Natural killer cell (primary cell): Measurements from ENCODE around the gene CST5. TPM values are rescaled to one million over a fixed set of nuclear protein-coding genes. Genes with fewer than 3 reads are reported as not detected.

Experiments
- ATAC-seq, 3 donors: fragments of 150-1000 bp in 2 of 3; fragments of 200-7000 bp in 1 of 3; cut with Tn5 transposase; 1 replicate in 1 of 3; 2 replicates in 2 of 3; pipeline ENCODE4 v1.10.0; 2021; ENCODE audit warnings: mild to moderate bottlenecking in 2 of 3, moderate library complexity in 2 of 3
- DNase-seq, 2 donors: peaks; one replicate each; pipeline versions ENCODE4 v3.0.0 to v3.0.0-alpha.2; 2013 to 2021; ENCODE audit warnings: mixed read lengths in 1 of 2
- H3K27ac ChIP-seq: one replicate; pipeline ENCODE4 v1.5.1; 2013; ENCODE audit warnings: mild to moderate bottlenecking, low read length
- H3K27me3 ChIP-seq: one replicate; pipeline ENCODE4 v1.6.1; 2013; ENCODE audit warnings: low read length; ENCODE audit not compliant: control insufficient read depth, insufficient read depth
- H3K36me3 ChIP-seq: one replicate; pipeline ENCODE4 v1.6.1; 2013; ENCODE audit warnings: low read length; ENCODE audit not compliant: control insufficient read depth, insufficient read depth
- H3K4me1 ChIP-seq: one replicate; pipeline ENCODE4 v1.6.1; 2013; ENCODE audit warnings: low read length; ENCODE audit not compliant: control insufficient read depth, insufficient read depth
- H3K4me3 ChIP-seq: one replicate; pipeline ENCODE4 v1.5.1; 2013; ENCODE audit warnings: low read length
- H3K9me3 ChIP-seq: one replicate; pipeline ENCODE4 v1.6.1; 2013; ENCODE audit warnings: low read length; ENCODE audit not compliant: control insufficient read depth, insufficient read depth
- H3K27ac Mint-ChIP-seq, 2 donors: one replicate each; pipeline ENCODE4 v1.8.0; 2022; ENCODE audit warnings: mild to moderate bottlenecking in 2 of 2, mixed read lengths in 2 of 2, moderate library complexity in 1 of 2
- H3K27me3 Mint-ChIP-seq, 2 donors: one replicate each; pipeline ENCODE4 v1.8.0; 2022; ENCODE audit warnings: low read depth in 2 of 2, mixed read lengths in 2 of 2
- H3K36me3 Mint-ChIP-seq: one replicate; pipeline ENCODE4 v1.8.0; 2022; ENCODE audit warnings: mixed read lengths
- H3K4me1 Mint-ChIP-seq, 2 donors: one replicate each; pipeline ENCODE4 v1.8.0; 2022; ENCODE audit warnings: mixed read lengths in 2 of 2
- H3K4me3 Mint-ChIP-seq: one replicate; pipeline ENCODE4 v1.8.0; 2022; ENCODE audit warnings: mild to moderate bottlenecking, moderate library complexity, mixed read lengths
- H3K9me3 Mint-ChIP-seq, 2 donors: one replicate each; pipeline ENCODE4 v1.8.0; 2022; ENCODE audit warnings: mixed read lengths in 2 of 2
- CTCF ChIP-seq: fragments of 200-600 bp; IDR thresholded peaks from one replicate; pipeline ENCODE4 v1.8.0; 2022; ENCODE audit warnings: antibody characterized with exemption
- WGBS: methylation state at CpG from one replicate; pipeline ENCODE4 v1.1.7; 2013; ENCODE audit warnings: missing lambda C conversion rate; ENCODE audit not compliant: insufficient coverage; 5-methylcytosine and 5-hydroxymethylcytosine counted together
- intact Hi-C: fragments of 100-400 bp; cut with micrococcal nuclease; formaldehyde crosslinking; loops from one replicate; pipeline ENCODE4 v1.14.2; 2022
- total RNA-seq, 4 donors: library from RNA; stranded (reverse); fragments of 120-200 nt in 1 of 4; gene quantifications; one replicate each; pipeline versions ENCODE4 v1.2.3 to v1.2.4, GENCODE V29; 2013 to 2022

CST5 gene
- total RNA-seq, 3 donors from 2014 or later (not counting 1 experiment from before 2014, with no cell fraction given) = not detected

- H3K9me3 Mint-ChIP-seq = peaks cover 2 to 9% of the 10 kb centered on the region in 2 donors
- Histone ChIP-seq H3K4me1 (peaks cover 53% of the 10 kb centered on the region), H3K36me3 (no peaks in the 10 kb centered on the region), H3K4me3 (no peak overlapping the region), H3K27ac (no peak overlapping the region), H3K27me3 (no peaks in the 10 kb centered on the region), H3K9me3 (peaks cover 6% of the 10 kb centered on the region)
- H3K27ac Mint-ChIP-seq = no peak overlapping the region
- DNase-seq (peak in 1 of 2 donors; percentile 42), ATAC-seq (peak; percentile 51 to 74 (median 55))
- peak overlapping the region; percentile 79 for H3K4me3 Mint-ChIP-seq
- intact Hi-C loops = no loop called here
- peaks cover 37 to 58% of the 10 kb centered on the region in 2 donors for H3K27me3 Mint-ChIP-seq
- peaks cover 14% of the 10 kb centered on the region for H3K36me3 Mint-ChIP-seq
- 36% methylated on average over 3 of the region's 3 CpGs for WGBS
- no peak for TF ChIP-seq CTCF
- peaks cover 69 to 80% of the 10 kb centered on the region in 2 donors for H3K4me1 Mint-ChIP-seq
These were observed 47.7 kb upstream of the CST5 start for GRCh38 chr20:23926944-23927872.

- peak overlapping the region; percentile 79 for H3K4me3 Mint-ChIP-seq
- intact Hi-C loops = no loop called here
- no peak overlapping the region for H3K27ac Mint-ChIP-seq
- peaks cover 56% of the 10 kb centered on the region for H3K4me1 ChIP-seq
- 83% methylated on average over 2 of the region's 2 CpGs for WGBS
- peaks cover 6% of the 10 kb centered on the region for H3K9me3 ChIP-seq
- no peak overlapping the region for H3K27ac ChIP-seq
- TF ChIP-seq CTCF = no peak
- DNase-seq = no peak
- H3K27me3 Mint-ChIP-seq = peaks cover 43 to 55% of the 10 kb centered on the region in 2 donors
- ATAC-seq = no peak
- peaks cover 62 to 81% of the 10 kb centered on the region in 2 donors for H3K4me1 Mint-ChIP-seq
- H3K36me3 Mint-ChIP-seq = peaks cover 14% of the 10 kb centered on the region
- no peaks in the 10 kb centered on the region for H3K36me3 ChIP-seq
- H3K4me3 ChIP-seq = no peak overlapping the region
- H3K27me3 ChIP-seq = no peaks in the 10 kb centered on the region
- H3K9me3 Mint-ChIP-seq = peaks cover 2 to 9% of the 10 kb centered on the region in 2 donors
These were observed 47.0 kb upstream of the CST5 start for GRCh38 chr20:23926526-23926880.

- Mint-ChIP-seq H3K36me3 (peaks cover 14% of the 10 kb centered on the region), H3K9me3 (peaks cover 2 to 9% of the 10 kb centered on the region in 2 donors), H3K4me1 (peaks cover 64 to 82% of the 10 kb centered on the region in 2 donors), H3K4me3 (no peak overlapping the region), H3K27me3 (peaks cover 43 to 49% of the 10 kb centered on the region in 2 donors), H3K27ac (no peak overlapping the region)
- no peaks in the 10 kb centered on the region for H3K27me3 ChIP-seq
- peaks cover 60% of the 10 kb centered on the region for H3K4me1 ChIP-seq
- H3K9me3 ChIP-seq = peaks cover 6% of the 10 kb centered on the region
- ATAC-seq = no peak
- 84% methylated on average over 6 of the region's 6 CpGs for WGBS
- DNase-seq = no peak
- no peak overlapping the region for H3K27ac ChIP-seq
- intact Hi-C loops = no loop called here
- no peak for TF ChIP-seq CTCF
- no peaks in the 10 kb centered on the region for H3K36me3 ChIP-seq
- H3K4me3 ChIP-seq = no peak overlapping the region
These were observed 46.4 kb upstream of the CST5 start for GRCh38 chr20:23925789-23926525.
